ENCODE results near the gene RNF14.

The RNF14 gene

GRCh38 chr5:142012792-142013388, 44.0 kb downstream of the RNF14 start, which contains the start of gene GNPDA1:
Gene GNPDA1, minus strand, starts transcription at chr5:142013027. Its CDS starts 992 bp downstream, at chr5:142012035.
- TF ChIP-seq YY1 (IDR thresholded peaks at IDR 0.05; ENCODE audit: low read depth) (no peak), TEAD4 (IDR thresholded peaks at IDR 0.05) (no peak), TAF1 (IDR thresholded peaks at IDR 0.05; ENCODE audit: low read depth) (no peak), FOXM1 (IDR thresholded peaks at IDR 0.05; ENCODE audit: borderline replicate concordance, low read depth) (no peak), ZBTB7A (IDR thresholded peaks at IDR 0.05; ENCODE audit: low read depth) (peak; percentile 69), EP300 (IDR thresholded peaks at IDR 0.05; ENCODE audit: borderline replicate concordance) (no peak), CREB1 (IDR thresholded peaks at IDR 0.05; ENCODE audit: low read depth) (no peak), CEBPB (IDR thresholded peaks at IDR 0.05) (no peak), RAD21 (IDR thresholded peaks at IDR 0.05; ENCODE audit: low read depth) (no peak), TCF12 (IDR thresholded peaks at IDR 0.05; ENCODE audit: low read depth) (no peak), MAX (IDR thresholded peaks at IDR 0.05) (peak; percentile 83), NFIC (IDR thresholded peaks at IDR 0.05) (no peak), EGR1 (IDR thresholded peaks at IDR 0.05) (no peak)
- TF ChIP-seq, protein P1, sequence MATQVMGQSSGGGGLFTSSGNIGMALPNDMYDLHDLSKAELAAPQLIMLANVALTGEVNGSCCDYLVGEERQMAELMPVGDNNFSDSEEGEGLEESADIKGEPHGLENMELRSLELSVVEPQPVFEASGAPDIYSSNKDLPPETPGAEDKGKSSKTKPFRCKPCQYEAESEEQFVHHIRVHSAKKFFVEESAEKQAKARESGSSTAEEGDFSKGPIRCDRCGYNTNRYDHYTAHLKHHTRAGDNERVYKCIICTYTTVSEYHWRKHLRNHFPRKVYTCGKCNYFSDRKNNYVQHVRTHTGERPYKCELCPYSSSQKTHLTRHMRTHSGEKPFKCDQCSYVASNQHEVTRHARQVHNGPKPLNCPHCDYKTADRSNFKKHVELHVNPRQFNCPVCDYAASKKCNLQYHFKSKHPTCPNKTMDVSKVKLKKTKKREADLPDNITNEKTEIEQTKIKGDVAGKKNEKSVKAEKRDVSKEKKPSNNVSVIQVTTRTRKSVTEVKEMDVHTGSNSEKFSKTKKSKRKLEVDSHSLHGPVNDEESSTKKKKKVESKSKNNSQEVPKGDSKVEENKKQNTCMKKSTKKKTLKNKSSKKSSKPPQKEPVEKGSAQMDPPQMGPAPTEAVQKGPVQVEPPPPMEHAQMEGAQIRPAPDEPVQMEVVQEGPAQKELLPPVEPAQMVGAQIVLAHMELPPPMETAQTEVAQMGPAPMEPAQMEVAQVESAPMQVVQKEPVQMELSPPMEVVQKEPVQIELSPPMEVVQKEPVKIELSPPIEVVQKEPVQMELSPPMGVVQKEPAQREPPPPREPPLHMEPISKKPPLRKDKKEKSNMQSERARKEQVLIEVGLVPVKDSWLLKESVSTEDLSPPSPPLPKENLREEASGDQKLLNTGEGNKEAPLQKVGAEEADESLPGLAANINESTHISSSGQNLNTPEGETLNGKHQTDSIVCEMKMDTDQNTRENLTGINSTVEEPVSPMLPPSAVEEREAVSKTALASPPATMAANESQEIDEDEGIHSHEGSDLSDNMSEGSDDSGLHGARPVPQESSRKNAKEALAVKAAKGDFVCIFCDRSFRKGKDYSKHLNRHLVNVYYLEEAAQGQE (IDR thresholded peaks at IDR 0.05; ENCODE audit: low read depth): no peak
- TF ChIP-seq, protein P2, sequence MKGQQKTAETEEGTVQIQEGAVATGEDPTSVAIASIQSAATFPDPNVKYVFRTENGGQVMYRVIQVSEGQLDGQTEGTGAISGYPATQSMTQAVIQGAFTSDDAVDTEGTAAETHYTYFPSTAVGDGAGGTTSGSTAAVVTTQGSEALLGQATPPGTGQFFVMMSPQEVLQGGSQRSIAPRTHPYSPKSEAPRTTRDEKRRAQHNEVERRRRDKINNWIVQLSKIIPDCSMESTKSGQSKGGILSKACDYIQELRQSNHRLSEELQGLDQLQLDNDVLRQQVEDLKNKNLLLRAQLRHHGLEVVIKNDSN (IDR thresholded peaks at IDR 0.05): peak; percentile 95

GRCh38 chr5:142013734-142014521, 45.0 kb downstream of the RNF14 start:
- TF ChIP-seq, protein P1 (IDR thresholded peaks at IDR 0.05; ENCODE audit: low read depth): 0 out of 2 replicates have a peak, but pooled peaks have one; percentile 13
- TF ChIP-seq TAF1 (IDR thresholded peaks at IDR 0.05; ENCODE audit: low read depth): no peak

DNA sequence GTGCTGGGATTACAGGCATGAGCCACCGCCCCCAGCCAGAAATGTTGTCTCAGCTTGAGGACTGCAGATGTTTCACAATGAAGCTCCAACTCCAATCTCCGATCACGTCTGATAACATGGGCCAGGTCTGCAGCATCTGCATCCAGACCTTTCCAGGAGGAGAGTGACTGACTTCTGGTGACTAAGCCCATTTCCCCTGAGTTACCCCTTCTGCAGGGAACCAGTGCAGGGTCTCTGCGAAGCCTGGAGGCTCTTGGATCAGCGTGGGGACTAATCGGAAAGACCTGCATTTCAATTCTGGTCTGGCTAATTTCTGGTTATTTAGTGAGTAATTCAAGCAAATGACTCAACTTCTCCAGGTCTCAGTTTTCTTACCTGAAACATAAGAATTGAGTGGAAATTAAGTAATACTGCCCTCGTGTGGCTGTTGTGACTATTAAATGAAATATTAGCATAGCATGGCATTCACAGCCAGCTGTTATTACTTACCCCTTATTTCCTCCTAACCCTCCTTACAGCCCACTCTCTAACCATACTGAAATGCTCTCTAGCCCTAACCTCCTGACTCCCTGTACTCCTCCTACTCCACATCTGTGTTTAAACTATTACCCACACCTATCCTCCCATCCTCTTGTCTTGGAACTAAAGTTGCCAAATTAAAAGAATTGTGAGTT, 46.1 kb downstream of the RNF14 start:
- TF ChIP-seq, protein P2 (IDR thresholded peaks at IDR 0.05): no peak
- TF ChIP-seq RAD21 (IDR thresholded peaks at IDR 0.05; ENCODE audit: low read depth): peak; percentile 56

DNA sequence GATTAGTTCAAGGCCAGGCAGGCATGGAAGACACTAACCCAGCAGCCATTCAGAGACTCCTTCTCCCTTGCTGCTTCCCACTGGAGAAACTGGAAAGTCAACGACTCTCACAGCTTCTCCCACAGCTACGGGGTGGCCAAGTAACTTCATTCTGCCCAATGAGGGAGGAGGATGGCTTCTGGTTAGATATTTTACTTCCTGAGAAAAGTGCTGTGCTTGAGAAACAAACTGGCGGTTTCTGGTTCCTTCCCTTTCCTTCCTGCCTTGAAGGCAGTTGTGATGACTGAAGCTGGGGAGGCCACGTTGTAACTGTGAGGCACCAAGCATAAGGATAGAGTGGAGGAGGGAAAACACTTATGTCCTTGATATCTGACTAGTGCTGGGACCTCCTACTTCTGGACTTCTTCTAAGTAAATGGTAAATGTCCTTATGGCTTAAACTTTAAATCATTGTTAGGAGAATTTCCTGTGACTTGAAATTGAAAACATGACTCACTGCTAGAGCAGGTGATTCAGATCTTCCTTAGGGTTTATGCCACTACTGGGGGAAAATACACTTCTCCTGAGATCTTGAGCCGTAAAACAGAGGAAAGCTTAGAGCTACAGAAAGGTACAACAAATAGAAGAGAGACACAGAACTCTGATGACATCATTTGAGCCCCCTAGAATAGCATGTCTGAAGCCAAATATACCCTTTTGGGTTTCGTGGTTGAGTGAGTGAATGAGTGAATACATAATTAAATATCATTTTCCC, 47.1 kb downstream of the RNF14 start:
- TF ChIP-seq RAD21 (IDR thresholded peaks at IDR 0.05; ENCODE audit: low read depth): no peak

DNA sequence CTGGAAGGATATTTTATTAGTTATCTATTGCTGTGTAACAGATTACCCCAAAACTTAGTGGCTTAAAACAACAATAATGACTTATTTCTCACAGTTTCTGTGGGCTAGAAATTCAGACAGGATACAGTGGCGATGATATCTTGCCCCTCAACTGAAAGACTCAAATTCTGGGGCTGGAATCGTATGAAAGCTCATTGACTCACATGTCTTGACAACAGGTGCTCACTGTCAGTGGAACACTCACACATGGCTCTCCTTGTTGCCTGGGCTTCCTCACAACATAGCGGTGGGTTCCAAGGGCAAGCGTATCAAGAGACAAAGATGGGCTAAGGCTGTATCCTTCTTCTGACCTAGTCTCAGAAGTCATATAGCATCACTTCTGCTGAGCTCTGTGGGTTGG, 47.7 kb downstream of the RNF14 start:
- TF ChIP-seq, protein P1 (IDR thresholded peaks at IDR 0.05; ENCODE audit: low read depth): no peak
- TF ChIP-seq ZBTB7A (IDR thresholded peaks at IDR 0.05; ENCODE audit: low read depth) (no peak), CREB1 (IDR thresholded peaks at IDR 0.05; ENCODE audit: low read depth) (no peak)
